HepG2 (cell line): ENCODE results near the gene MYH9. TPM values are rescaled to one million over a fixed set of nuclear protein-coding genes. Genes with fewer than 3 reads are reported as not detected.

Source experiments
- AFF4 ChIP-seq: sonication (generic); formaldehyde crosslinking; IDR thresholded peaks from 2 replicates; pipeline ENCODE4 v1.4.0; 2020; ENCODE audit warnings: missing genetic modification reagents
- BCLAF1 ChIP-seq: fragments of 450-650 bp; IDR thresholded peaks from 2 replicates; pipeline ENCODE4 v1.6.1; 2017; ENCODE audit warnings: mild to moderate bottlenecking
- CHCHD3 ChIP-seq: sonication (generic); formaldehyde crosslinking; IDR thresholded peaks from 2 replicates; pipeline ENCODE4 v1.8.0; 2022; ENCODE audit warnings: mild to moderate bottlenecking, missing genetic modification reagents, moderate library complexity
- HNF4A ChIP-seq: sonication (generic); formaldehyde crosslinking; IDR thresholded peaks from 2 replicates; pipeline ENCODE4 v1.4.0; 2020; ENCODE audit warnings: missing genetic modification reagents
- ISL2 ChIP-seq: sonication (generic); formaldehyde crosslinking; IDR thresholded peaks from 2 replicates; pipeline ENCODE4 v1.5.0; 2020; ENCODE audit warnings: missing genetic modification reagents
- JUND ChIP-seq: sonication (generic); formaldehyde crosslinking; IDR thresholded peaks from 2 replicates; pipeline ENCODE4 v1.8.0; 2022; ENCODE audit warnings: mild to moderate bottlenecking, missing genetic modification reagents
- KDM1A ChIP-seq: IDR thresholded peaks from 2 replicates; pipeline ENCODE4 v1.6.1; 2016; ENCODE audit warnings: missing compliant biosample characterization
- MEIS2 ChIP-seq: sonication (generic); formaldehyde crosslinking; IDR thresholded peaks from 2 replicates; pipeline ENCODE4 v1.9.0; 2021; ENCODE audit warnings: mild to moderate bottlenecking, missing genetic modification reagents
- MIER2 ChIP-seq: IDR thresholded peaks from 2 replicates; pipeline ENCODE4 v1.6.1; 2016; ENCODE audit warnings: missing biosample characterization, missing genetic modification reagents
- MTF1 ChIP-seq: sonication (generic); formaldehyde crosslinking; IDR thresholded peaks from 2 replicates; pipeline ENCODE4 v1.5.0; 2020; ENCODE audit warnings: missing genetic modification reagents
- NAIF1 ChIP-seq: sonication (generic); formaldehyde crosslinking; IDR thresholded peaks from 2 replicates; pipeline ENCODE4 v1.5.0; 2020; ENCODE audit warnings: mild to moderate bottlenecking, missing genetic modification reagents, borderline replicate concordance
- NCOA1 ChIP-seq: sonication (generic); formaldehyde crosslinking; IDR thresholded peaks from 2 replicates; pipeline ENCODE4 v1.9.0; 2021; ENCODE audit warnings: missing genetic modification reagents
- NFYC ChIP-seq: IDR thresholded peaks from 2 replicates; pipeline ENCODE4 v1.6.1; 2016; ENCODE audit warnings: missing genetic modification reagents, missing compliant biosample characterization
- PCBP2 ChIP-seq: fragments of 200-400 bp; formaldehyde crosslinking; optimal IDR thresholded peaks from 2 replicates; pipeline ENCODE3; 2018; ENCODE audit warnings: low read length, low read depth; ENCODE audit not compliant: poor library complexity, severe bottlenecking
- RFXAP ChIP-seq: sonication (generic); formaldehyde crosslinking; IDR thresholded peaks from 2 replicates; pipeline ENCODE4 v1.4.0; 2020; ENCODE audit warnings: missing genetic modification reagents, borderline replicate concordance
- SMAD3 ChIP-seq: sonication (generic); formaldehyde crosslinking; IDR thresholded peaks from 2 replicates; pipeline ENCODE4 v1.4.0; 2020; ENCODE audit warnings: missing genetic modification reagents
- SMARCC2 ChIP-seq: fragments of 450-650 bp; IDR thresholded peaks from 2 replicates; pipeline ENCODE4 v1.6.1; 2017; ENCODE audit warnings: antibody characterized with exemption, mild to moderate bottlenecking
- TBP ChIP-seq: sonication (generic); formaldehyde crosslinking; IDR thresholded peaks from 2 replicates; pipeline ENCODE4 v1.5.0; 2020; ENCODE audit warnings: missing genetic modification reagents
- ZBTB44 ChIP-seq: sonication (generic); formaldehyde crosslinking; IDR thresholded peaks from 2 replicates; pipeline ENCODE4 v1.4.0; 2020; ENCODE audit warnings: missing genetic modification reagents
- ZMYM2 ChIP-seq: sonication (generic); formaldehyde crosslinking; IDR thresholded peaks from 2 replicates; pipeline ENCODE4 v1.8.0; 2022; ENCODE audit warnings: mild to moderate bottlenecking, missing genetic modification reagents
- ZNF343 ChIP-seq: sonication (generic); formaldehyde crosslinking; IDR thresholded peaks from 2 replicates; pipeline ENCODE4 v1.4.0; 2020; ENCODE audit warnings: mild to moderate bottlenecking, missing genetic modification reagents
- ZNF605 ChIP-seq: sonication (generic); formaldehyde crosslinking; IDR thresholded peaks from 2 replicates; pipeline ENCODE4 v1.8.0; 2022; ENCODE audit warnings: mild to moderate bottlenecking, missing genetic modification reagents
- ZNF775 ChIP-seq: sonication (generic); formaldehyde crosslinking; IDR thresholded peaks from 2 replicates; pipeline ENCODE4 v1.4.0; 2020; ENCODE audit warnings: missing genetic modification reagents, mild to moderate bottlenecking, moderate library complexity, borderline replicate concordance
- ZZZ3 ChIP-seq: sonication (generic); formaldehyde crosslinking; IDR thresholded peaks from 2 replicates; pipeline ENCODE4 v1.4.0; 2020; ENCODE audit warnings: missing genetic modification reagents, mild to moderate bottlenecking, borderline replicate concordance
- polyA plus RNA-seq, 8 experiments: library from polyadenylated mRNA; depleted of rRNA in 3 of 8; stranded (reverse) in 7 of 8; unstranded in 1 of 8; fragments of >200 nt; fragmentation: Illumina TruSeq in 4 of 8; extraction: Trizol in 4 of 8; gene quantifications; 2 replicates each; pipeline versions ENCODE4 v1.2.1 to v1.2.3, GENCODE V29; 2011 to 2016; ENCODE audit warnings: low read depth in 4 of 8, missing spikeins in 1 of 8, mixed read lengths in 1 of 8; ENCODE audit not compliant: insufficient read depth in 1 of 8
- total RNA-seq, 5 experiments: library from RNA; depleted of rRNA; stranded (reverse); fragments of >200 nt; fragmentation: Illumina TruSeq; extraction: Trizol; gene quantifications; 2 replicates each; pipeline ENCODE4 v1.2.3, GENCODE V29; 2016; ENCODE audit warnings: low read depth in 1 of 5

Gene MYH9
- total and polyA plus RNA-seq, 2 of the 13 experiments (the other 11 are each of a cell fraction or from before 2014, with no cell fraction given), result 50.7 to 98.5 TPM

- TF ChIP-seq BCLAF1 (no peak), ZNF775 (CRISPR knock-in tag) (no peak), ZBTB44 (CRISPR knock-in tag) (no peak), JUND (CRISPR knock-in tag) (peak; percentile 54; the same call in 1 of the 2 replicates), MIER2 (peak; percentile 49; the same call in 1 of the 2 replicates), NFYC (CRISPR knock-in tag) (peak; percentile 48; the same call in 1 of the 2 replicates), SMAD3 (CRISPR knock-in tag) (peak; percentile 92; the same call in 1 of the 2 replicates), ZZZ3 (CRISPR knock-in tag) (no peak), TBP (no peak), HNF4A (peak; percentile 97), MTF1 (CRISPR knock-in tag) (no peak), NCOA1 (no peak; the same call in 1 of the 2 replicates), NAIF1 (CRISPR knock-in tag) (peak; percentile 41), ISL2 (CRISPR knock-in tag) (peak; percentile 98), RFXAP (CRISPR knock-in tag) (no peak), PCBP2 (no peak), KDM1A (CRISPR knock-in tag) (peak; percentile 62; the same call in 1 of the 2 replicates), CHCHD3 (CRISPR knock-in tag) (no peak), ZNF605 (CRISPR knock-in tag) (peak; percentile 86), SMARCC2 (no peak), MEIS2 (CRISPR knock-in tag) (peak; percentile 57), AFF4 (no peak), ZNF343 (CRISPR knock-in tag) (no peak), ZMYM2 (0 out of 2 replicates have a peak, but pooled peaks have one; percentile 37)
Observed at GRCh38 chr22:36419177-36419911, 31.6 kb upstream of the MYH9 start (continued).
